HuH-7.5 (cell line): ENCODE measurements around the gene OSTM1.
"Not testable (repeated sequence)": the region's sequence is repeated elsewhere in the genome, so short reads cannot be mapped to it uniquely, and the experiment has no call there.

Experiments
- DNase-seq: peaks from one replicate; pipeline ENCODE4 v3.0.0; 2011; ENCODE audit warnings: low spot score

Gene OSTM1

GRCh38 chr6:108020472-108021116 lies 53.9 kb downstream of the OSTM1 start:
- DNase-seq: no peak

GRCh38 chr6:108016283-108016682 lies 58.3 kb downstream of the OSTM1 start:
- DNase-seq: not testable (repeated sequence)

GRCh38 chr6:108013787-108014439 lies 60.6 kb downstream of the OSTM1 start:
- DNase-seq: no peak

- no peak for DNase-seq
These were observed 64.6 kb downstream of the OSTM1 start for GRCh38 chr6:108009894-108010293.

- DNase-seq: not testable (repeated sequence)
These were observed 65.3 kb downstream of the OSTM1 start for GRCh38 chr6:108009258-108009657.

GRCh38 chr6:108008363-108008762 lies 66.2 kb downstream of the OSTM1 start:
- no peak for DNase-seq

GRCh38 chr6:108005961-108006360 lies 68.6 kb downstream of the OSTM1 start:
- DNase-seq: no peak

GRCh38 chr6:108004861-108005260 lies 69.7 kb downstream of the OSTM1 start:
- DNase-seq: no peak

GRCh38 chr6:108002365-108003221 lies 71.9 kb downstream of the OSTM1 start:
- peak; percentile 25 for DNase-seq

GRCh38 chr6:108001696-108002231 lies 72.8 kb downstream of the OSTM1 start:
- DNase-seq: no peak

- DNase-seq: not testable (repeated sequence)
These were observed 74.3 kb downstream of the OSTM1 start for GRCh38 chr6:108000259-108000658.

GRCh38 chr6:107999341-107999740 lies 75.2 kb downstream of the OSTM1 start:
- DNase-seq: no peak

GRCh38 chr6:107991772-107992550 lies 82.6 kb downstream of the OSTM1 start:
- DNase-seq: no peak
